Glutamatergic neuron (in vitro differentiated cells): ENCODE measurements around the gene TGM3. TPM values are rescaled to one million over a fixed set of nuclear protein-coding genes. Genes with fewer than 3 reads are reported as not detected.

Experiments used
- DNase-seq: peaks from one replicate; pipeline ENCODE4 v3.0.0; 2022
- H3K27ac Mint-ChIP-seq: one replicate; pipeline ENCODE4 v1.8.0; 2020; ENCODE audit warnings: mild to moderate bottlenecking, mixed read lengths, inconsistent platforms; ENCODE audit not compliant: unreplicated experiment
- H3K27me3 Mint-ChIP-seq: one replicate; pipeline ENCODE4 v1.8.0; 2020; ENCODE audit warnings: mild to moderate bottlenecking, moderate library complexity, mixed read lengths, inconsistent platforms; ENCODE audit not compliant: unreplicated experiment
- H3K36me3 Mint-ChIP-seq: one replicate; pipeline ENCODE4 v1.8.0; 2020; ENCODE audit warnings: mild to moderate bottlenecking, mixed read lengths, inconsistent platforms; ENCODE audit not compliant: unreplicated experiment
- H3K4me1 Mint-ChIP-seq: one replicate; pipeline ENCODE4 v1.8.0; 2020; ENCODE audit warnings: mild to moderate bottlenecking, low read depth, mixed read lengths, inconsistent platforms; ENCODE audit not compliant: unreplicated experiment
- H3K4me3 Mint-ChIP-seq: one replicate; pipeline ENCODE4 v1.8.0; 2020; ENCODE audit warnings: mild to moderate bottlenecking, mixed read lengths, inconsistent platforms; ENCODE audit not compliant: unreplicated experiment
- H3K9me3 Mint-ChIP-seq: one replicate; pipeline ENCODE4 v1.8.0; 2020; ENCODE audit warnings: mild to moderate bottlenecking, moderate library complexity, mixed read lengths, inconsistent platforms; ENCODE audit not compliant: unreplicated experiment
- total RNA-seq: library from RNA; stranded (reverse); fragmentation: NEBNext Ultra II Directional; extraction: Animal tissue kit (Norgen Biotek cat#: 25700); gene quantifications from one replicate; pipeline ENCODE4 v1.2.1, GENCODE V29; 2021; ENCODE audit not compliant: unreplicated experiment
- TF ChIP-seq, protein P1 (sequence below): fragments of 200-600 bp; sonication (generic); IDR thresholded peaks from one replicate; pipeline ENCODE4 v1.5.0; 2021; ENCODE audit not compliant: partially characterized antibody, unreplicated experiment

TGM3 gene
- total RNA-seq, 1 donor from 2014 or later = not detected

DNA sequence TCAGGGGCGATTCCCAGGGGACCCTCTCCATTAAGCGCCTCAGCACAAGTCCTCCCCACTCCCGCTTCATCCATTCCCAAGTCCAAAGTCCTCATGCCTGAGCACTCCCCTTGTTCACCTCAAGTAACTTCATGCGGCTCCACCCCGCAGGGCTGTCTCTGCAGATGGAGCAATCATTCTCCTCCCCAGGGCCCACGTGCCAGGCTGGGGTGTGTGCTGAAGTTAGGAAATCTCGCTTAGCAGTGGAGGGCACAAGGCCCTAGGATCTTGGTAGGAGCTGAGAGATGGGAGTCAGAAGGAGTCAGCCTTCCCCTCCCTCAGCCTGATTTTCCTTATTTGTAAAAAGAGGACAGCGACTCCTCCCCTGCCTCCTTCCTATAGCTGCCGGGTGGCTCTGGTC is 3.5 kb downstream of the TGM3 start:
- no peaks in the 10 kb centered on the region for H3K36me3 Mint-ChIP-seq
- no peak overlapping the region for H3K4me3 Mint-ChIP-seq
- no peaks in the 10 kb centered on the region for H3K27me3 Mint-ChIP-seq
- TF ChIP-seq, protein P1, sequence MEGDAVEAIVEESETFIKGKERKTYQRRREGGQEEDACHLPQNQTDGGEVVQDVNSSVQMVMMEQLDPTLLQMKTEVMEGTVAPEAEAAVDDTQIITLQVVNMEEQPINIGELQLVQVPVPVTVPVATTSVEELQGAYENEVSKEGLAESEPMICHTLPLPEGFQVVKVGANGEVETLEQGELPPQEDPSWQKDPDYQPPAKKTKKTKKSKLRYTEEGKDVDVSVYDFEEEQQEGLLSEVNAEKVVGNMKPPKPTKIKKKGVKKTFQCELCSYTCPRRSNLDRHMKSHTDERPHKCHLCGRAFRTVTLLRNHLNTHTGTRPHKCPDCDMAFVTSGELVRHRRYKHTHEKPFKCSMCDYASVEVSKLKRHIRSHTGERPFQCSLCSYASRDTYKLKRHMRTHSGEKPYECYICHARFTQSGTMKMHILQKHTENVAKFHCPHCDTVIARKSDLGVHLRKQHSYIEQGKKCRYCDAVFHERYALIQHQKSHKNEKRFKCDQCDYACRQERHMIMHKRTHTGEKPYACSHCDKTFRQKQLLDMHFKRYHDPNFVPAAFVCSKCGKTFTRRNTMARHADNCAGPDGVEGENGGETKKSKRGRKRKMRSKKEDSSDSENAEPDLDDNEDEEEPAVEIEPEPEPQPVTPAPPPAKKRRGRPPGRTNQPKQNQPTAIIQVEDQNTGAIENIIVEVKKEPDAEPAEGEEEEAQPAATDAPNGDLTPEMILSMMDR = no peak
- H3K4me1 Mint-ChIP-seq = peaks cover 8% of the 10 kb centered on the region
- H3K9me3 Mint-ChIP-seq = peaks cover 2% of the 10 kb centered on the region
- no peak overlapping the region for H3K27ac Mint-ChIP-seq
- no peak for DNase-seq

DNA sequence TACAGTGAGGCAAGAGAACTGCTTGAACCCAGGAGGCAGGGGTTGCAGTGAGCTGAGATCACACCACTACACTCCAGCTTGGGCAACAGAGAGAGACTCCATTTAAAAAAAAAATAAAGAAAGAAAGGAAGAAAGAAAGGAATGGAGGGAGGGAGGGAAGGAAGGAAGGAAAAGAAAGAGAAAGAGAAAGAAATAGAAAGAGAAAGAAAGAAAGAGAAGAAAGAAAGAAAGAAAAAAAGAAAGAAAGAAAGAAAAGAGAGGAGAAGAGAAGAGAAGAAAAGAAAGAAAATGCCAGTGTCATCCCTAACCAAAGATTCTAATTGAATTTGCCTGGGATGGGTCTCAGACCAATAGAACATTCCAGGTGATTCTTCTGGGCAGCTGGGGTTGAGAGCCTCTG is 4.2 kb downstream of the TGM3 start:
- peaks cover 2% of the 10 kb centered on the region for H3K9me3 Mint-ChIP-seq
- H3K4me1 Mint-ChIP-seq = peaks cover 8% of the 10 kb centered on the region
- no peak overlapping the region for H3K4me3 Mint-ChIP-seq
- no peaks in the 10 kb centered on the region for H3K36me3 Mint-ChIP-seq
- no peaks in the 10 kb centered on the region for H3K27me3 Mint-ChIP-seq
- TF ChIP-seq, protein P1 = no peak
- H3K27ac Mint-ChIP-seq = no peak overlapping the region
- DNase-seq = no peak

DNA sequence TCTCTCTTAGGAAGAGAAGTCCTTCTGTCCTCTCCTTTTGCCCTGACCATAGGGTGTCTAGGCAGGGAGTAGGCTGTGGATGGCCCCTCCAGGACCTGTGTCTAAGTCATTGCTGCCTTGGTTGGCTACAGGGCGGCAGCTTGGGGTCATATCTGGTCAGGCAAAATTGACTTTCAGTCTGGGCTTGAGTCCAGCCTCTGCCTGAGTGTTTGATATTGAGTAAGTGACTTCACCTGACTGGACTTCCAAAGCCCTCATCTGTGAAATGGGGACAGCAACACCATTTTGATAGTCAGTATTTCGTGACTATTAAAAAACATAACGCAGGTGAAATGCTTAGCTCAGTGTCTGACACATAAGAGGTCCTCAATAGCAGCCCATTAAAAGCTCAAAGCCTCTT is 4.6 kb downstream of the TGM3 start:
- no peaks in the 10 kb centered on the region for H3K27me3 Mint-ChIP-seq
- H3K4me1 Mint-ChIP-seq = peaks cover 8% of the 10 kb centered on the region
- H3K9me3 Mint-ChIP-seq = peaks cover 2% of the 10 kb centered on the region
- H3K4me3 Mint-ChIP-seq = no peak overlapping the region
- no peaks in the 10 kb centered on the region for H3K36me3 Mint-ChIP-seq
- TF ChIP-seq, protein P1 = no peak
- no peak for DNase-seq
- H3K27ac Mint-ChIP-seq = no peak overlapping the region

DNA sequence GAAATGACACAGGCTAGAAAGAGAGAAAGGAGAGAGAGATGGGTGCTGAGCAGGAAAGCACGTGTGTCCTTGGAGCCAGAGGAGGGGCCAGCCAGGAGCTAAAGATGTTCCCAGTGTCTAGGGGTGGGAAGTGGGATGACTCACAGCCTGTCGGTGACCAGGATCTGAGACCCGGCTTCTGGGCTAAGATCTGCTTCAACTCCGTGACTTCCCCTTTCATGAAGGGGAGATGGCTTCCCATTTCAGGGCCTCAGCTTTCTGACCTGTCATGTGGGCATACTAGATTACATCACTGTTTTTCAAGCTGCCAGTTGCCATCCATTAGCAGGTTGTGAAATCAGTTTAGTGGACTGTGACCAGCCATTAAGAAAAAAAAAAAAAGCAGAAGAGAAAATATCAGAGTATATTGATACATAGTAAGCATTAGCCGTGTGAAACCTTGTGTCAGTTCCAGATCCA is 5.4 kb downstream of the TGM3 start:
- DNase-seq = no peak
- Mint-ChIP-seq H3K36me3 (no peaks in the 10 kb centered on the region), H3K4me1 (peaks cover 5% of the 10 kb centered on the region), H3K9me3 (peaks cover 2% of the 10 kb centered on the region), H3K4me3 (no peak overlapping the region), H3K27ac (no peak overlapping the region), H3K27me3 (no peaks in the 10 kb centered on the region)
- TF ChIP-seq, protein P1 = no peak

DNA sequence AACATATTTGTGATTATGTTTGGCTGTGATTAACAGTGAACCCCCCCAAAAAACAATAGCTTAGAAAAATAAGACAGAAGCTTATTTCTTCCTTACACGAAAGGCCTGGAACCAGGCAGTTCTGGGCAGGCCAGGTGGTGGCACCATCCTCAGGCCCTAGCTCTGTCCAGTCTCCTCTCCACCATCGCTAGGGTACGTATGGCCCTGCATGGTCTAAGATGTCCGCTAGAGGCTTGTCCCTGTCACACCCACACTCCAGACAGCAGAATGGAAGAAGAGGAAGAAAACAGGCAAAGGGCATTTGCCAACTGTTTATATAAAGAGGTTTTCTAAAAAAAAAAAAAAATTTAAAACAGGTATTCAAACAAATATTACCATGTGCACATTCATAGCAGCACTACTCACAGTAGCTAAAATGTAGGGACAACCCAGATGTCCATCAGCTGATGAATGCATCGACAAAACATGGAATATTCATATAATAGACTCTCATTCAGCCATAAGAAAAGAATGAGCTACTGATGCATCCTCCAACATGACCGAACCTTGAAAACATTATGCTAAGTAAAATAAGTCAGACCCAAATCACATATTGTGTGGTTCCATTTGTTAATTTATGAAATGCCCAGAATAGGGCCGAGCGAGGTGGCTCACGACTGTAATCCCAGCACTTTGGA is 6.7 kb downstream of the TGM3 start:
- DNase-seq = no peak

More for the DNA sequence above, 6.7 kb downstream of the TGM3 start:
- Mint-ChIP-seq H3K36me3 (no peaks in the 10 kb centered on the region), H3K9me3 (peaks cover 2% of the 10 kb centered on the region), H3K27ac (no peak overlapping the region), H3K4me3 (no peak overlapping the region), H3K4me1 (peaks cover 2% of the 10 kb centered on the region), H3K27me3 (no peaks in the 10 kb centered on the region)
- TF ChIP-seq, protein P1 = no peak
